Keratinocyte (primary cell): ENCODE measurements around the gene PYDC1. TPM values are rescaled to one million over a fixed set of nuclear protein-coding genes. Genes with fewer than 3 reads are reported as not detected.
A peak's percentile ranks its signal among the peaks of the same experiment; 100 is the strongest.

ENCODE experiments used
- DNase-seq: peaks from one replicate; pipeline ENCODE4 v3.0.0-alpha.2; 2011; ENCODE audit warnings: low read depth, missing footprints, low spot score
- FAIRE-seq: peaks from 2 replicates; lab custom pipeline; 2011; peaks lifted over from hg19 to GRCh38; lab: Jason Lieb, UNC
- H2AFZ ChIP-seq: 2 replicates; pipeline ENCODE4 v1.6.0; 2012; ENCODE audit warnings: low read length, control low read depth, inconsistent platforms; ENCODE audit not compliant: control insufficient read depth
- H3K27ac ChIP-seq: 2 replicates; pipeline ENCODE4 v1.5.1; 2011; ENCODE audit warnings: low read length; ENCODE audit not compliant: control insufficient read depth, insufficient read depth
- H3K27me3 ChIP-seq: 3 replicates; pipeline ENCODE4 v1.6.0; 2011; ENCODE audit warnings: low read length; ENCODE audit not compliant: control insufficient read depth, insufficient read depth; ENCODE audit errors: extremely low read depth
- H3K36me3 ChIP-seq, 2 experiments: 2 replicates in 1 of 2; 3 replicates in 1 of 2; pipeline ENCODE4 v1.5.1; 2011; ENCODE audit warnings: low read length in 2 of 2, mild to moderate bottlenecking in 1 of 2; ENCODE audit not compliant: control insufficient read depth in 2 of 2, insufficient read depth in 2 of 2; ENCODE audit errors: extremely low read depth in 1 of 2
- H3K4me1 ChIP-seq: 3 replicates; pipeline ENCODE4 v1.5.1; 2011; ENCODE audit warnings: low read length; ENCODE audit not compliant: control insufficient read depth, insufficient read depth; ENCODE audit errors: extremely low read depth
- H3K4me2 ChIP-seq: 3 replicates; pipeline ENCODE4 v1.6.0; 2011; ENCODE audit warnings: low read depth, low read length; ENCODE audit not compliant: control insufficient read depth, insufficient read depth; ENCODE audit errors: extremely low read depth
- H3K4me3 ChIP-seq, 3 experiments: fragments of 200-600 bp in 1 of 3; sonication (generic) in 1 of 3; 2 replicates in 2 of 3; 3 replicates in 1 of 3; pipeline ENCODE4 v1.5.1; 2011 to 2016; ENCODE audit warnings: low read length in 3 of 3, mild to moderate bottlenecking in 3 of 3, control low read depth in 2 of 3, inconsistent platforms in 1 of 3, low read depth in 1 of 3, mixed read lengths in 1 of 3, mixed run types in 1 of 3, moderate library complexity in 1 of 3; ENCODE audit not compliant: control insufficient read depth in 2 of 3, insufficient read depth in 2 of 3; ENCODE audit errors: extremely low read depth in 1 of 3
- H3K79me2 ChIP-seq: 2 replicates; pipeline ENCODE4 v1.6.0; 2012; ENCODE audit warnings: low read length; ENCODE audit not compliant: control insufficient read depth, insufficient read depth
- H3K9ac ChIP-seq: 3 replicates; pipeline ENCODE4 v1.6.0; 2011; ENCODE audit warnings: low read length; ENCODE audit not compliant: control insufficient read depth, insufficient read depth; ENCODE audit errors: extremely low read depth
- H3K9me1 ChIP-seq: 3 replicates; pipeline ENCODE4 v1.6.0; 2011; ENCODE audit warnings: low read length; ENCODE audit not compliant: control insufficient read depth, insufficient read depth; ENCODE audit errors: extremely low read depth
- H3K9me3 ChIP-seq: 2 replicates; pipeline ENCODE4 v1.5.1; 2012; ENCODE audit warnings: low read depth, low read length; ENCODE audit not compliant: control insufficient read depth
- H4K20me1 ChIP-seq: 3 replicates; pipeline ENCODE4 v1.6.0; 2011; ENCODE audit warnings: low read length; ENCODE audit not compliant: control insufficient read depth, insufficient read depth; ENCODE audit errors: extremely low read depth
- EZH2 ChIP-seq: IDR thresholded peaks from one replicate; pipeline ENCODE4 v1.6.1; 2012; ENCODE audit warnings: inconsistent platforms, mild to moderate bottlenecking, low read length, moderate library complexity
- dilution Hi-C: fragments of 300-500 bp; cut with MboI; formaldehyde crosslinking; loops from one replicate; pipeline ENCODE4 v1.7.0; 2020; ENCODE audit warnings: low sequenced_read_pairs; ENCODE audit not compliant: extremely low pct_ligation_motif_present
- polyA plus RNA-seq, 5 experiments: library from polyadenylated mRNA; depleted of rRNA in 3 of 5; stranded (reverse) in 3 of 5; stranded (forward) in 1 of 5; unstranded in 1 of 5; fragments of >200 nt; gene quantifications; 1 replicate in 1 of 5; 2 replicates in 3 of 5; 3 replicates in 1 of 5; pipeline versions ENCODE4 v1.2.1 to v1.2.3, GENCODE V29; 2011 to 2012; ENCODE audit warnings: missing spikeins in 2 of 5, low read depth in 1 of 5, low replicate concordance in 1 of 5
- TF ChIP-seq, protein P1 (sequence below), 3 experiments: IDR thresholded peaks in 1 of 3; conservative IDR thresholded peaks in 1 of 3; optimal IDR thresholded peaks in 1 of 3; 2 replicates in 2 of 3; 3 replicates in 1 of 3; pipeline versions ENCODE3 to v1.5.1; 2011; ENCODE audit warnings: low read length in 3 of 3, mild to moderate bottlenecking in 3 of 3, moderate library complexity in 2 of 3, control low read depth in 1 of 3, inconsistent platforms in 1 of 3; ENCODE audit not compliant: insufficient read depth in 2 of 3; ENCODE audit errors: extremely low read depth in 1 of 3

PYDC1 gene
- polyA plus RNA-seq, 1 donor (not counting 4 experiments of a cell fraction or from before 2014, with no cell fraction given), result not detected

DNA sequence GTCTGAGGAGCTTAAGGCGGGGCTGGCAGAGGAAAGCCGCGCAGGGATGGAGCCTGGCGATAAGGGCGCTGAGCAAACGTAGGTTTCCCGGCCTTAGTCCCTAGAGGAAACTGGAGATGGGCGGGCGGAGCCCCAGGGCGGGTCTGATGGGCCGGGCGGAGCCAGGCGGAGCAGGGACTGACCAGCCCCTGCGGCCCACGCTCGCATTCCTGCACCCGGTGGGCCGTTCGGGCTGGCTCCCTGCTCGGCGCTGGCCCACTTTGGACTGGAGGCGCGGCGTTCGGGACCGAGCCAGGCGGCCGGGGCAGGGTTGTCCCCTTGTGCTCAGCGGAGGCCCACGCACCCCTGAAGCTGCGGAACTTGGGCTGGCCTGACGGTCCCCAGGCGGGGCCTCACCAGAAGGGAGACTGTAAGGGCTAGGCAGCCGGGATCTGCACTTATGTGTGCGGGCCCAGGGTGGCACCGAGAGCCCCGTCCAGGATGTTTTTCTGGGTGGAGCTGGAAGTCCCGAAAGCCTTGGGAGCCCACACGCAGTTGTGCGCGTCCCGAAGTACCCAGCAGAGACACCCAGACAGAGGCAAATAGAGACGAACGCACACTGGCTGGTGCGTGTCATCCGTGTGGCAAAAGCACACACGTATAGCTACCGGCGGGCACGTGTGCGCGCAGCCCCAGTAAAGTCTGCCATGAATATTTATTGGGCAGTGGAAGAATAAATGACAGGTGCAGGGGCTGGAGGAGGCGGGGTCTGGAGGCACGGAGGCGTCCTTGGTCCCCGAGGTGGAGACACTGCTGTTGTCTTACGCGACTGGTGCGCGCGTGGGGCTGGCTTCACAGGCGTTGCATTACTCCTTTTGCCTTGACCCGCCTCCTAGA, 1.4 kb downstream of the PYDC1 start:
- H3K9ac ChIP-seq, result no peak overlapping the region
- no peak for FAIRE-seq

DNA sequence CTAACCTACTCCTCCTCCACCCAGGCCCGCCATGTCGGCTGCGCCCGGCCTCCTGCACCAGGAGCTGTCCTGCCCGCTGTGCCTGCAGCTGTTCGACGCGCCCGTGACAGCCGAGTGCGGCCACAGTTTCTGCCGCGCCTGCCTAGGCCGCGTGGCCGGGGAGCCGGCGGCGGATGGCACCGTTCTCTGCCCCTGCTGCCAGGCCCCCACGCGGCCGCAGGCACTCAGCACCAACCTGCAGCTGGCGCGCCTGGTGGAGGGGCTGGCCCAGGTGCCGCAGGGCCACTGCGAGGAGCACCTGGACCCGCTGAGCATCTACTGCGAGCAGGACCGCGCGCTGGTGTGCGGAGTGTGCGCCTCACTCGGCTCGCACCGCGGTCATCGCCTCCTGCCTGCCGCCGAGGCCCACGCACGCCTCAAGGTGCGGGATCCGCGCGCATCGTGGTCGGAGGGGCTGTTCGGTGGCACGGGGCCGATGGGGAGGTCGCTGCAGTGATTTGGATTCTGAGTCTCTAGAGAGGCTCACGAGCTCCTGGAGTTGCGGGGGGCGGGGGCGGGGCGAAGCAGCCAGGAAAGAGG, 2.1 kb downstream of the PYDC1 start:
- no peaks in the 10 kb centered on the region for H3K36me3 ChIP-seq
- no peaks in the 10 kb centered on the region for H3K9me1 ChIP-seq
- H3K4me1 ChIP-seq, result peaks cover 9% of the 10 kb centered on the region
- dilution Hi-C loops, result no loop called here
- no peak overlapping the region for H2AFZ ChIP-seq
- FAIRE-seq, result no peak
- H4K20me1 ChIP-seq, result no peaks in the 10 kb centered on the region
- no peak for DNase-seq
- H3K79me2 ChIP-seq, result no peaks in the 10 kb centered on the region
- H3K27ac ChIP-seq, result no peak overlapping the region
- TF ChIP-seq, protein P1, sequence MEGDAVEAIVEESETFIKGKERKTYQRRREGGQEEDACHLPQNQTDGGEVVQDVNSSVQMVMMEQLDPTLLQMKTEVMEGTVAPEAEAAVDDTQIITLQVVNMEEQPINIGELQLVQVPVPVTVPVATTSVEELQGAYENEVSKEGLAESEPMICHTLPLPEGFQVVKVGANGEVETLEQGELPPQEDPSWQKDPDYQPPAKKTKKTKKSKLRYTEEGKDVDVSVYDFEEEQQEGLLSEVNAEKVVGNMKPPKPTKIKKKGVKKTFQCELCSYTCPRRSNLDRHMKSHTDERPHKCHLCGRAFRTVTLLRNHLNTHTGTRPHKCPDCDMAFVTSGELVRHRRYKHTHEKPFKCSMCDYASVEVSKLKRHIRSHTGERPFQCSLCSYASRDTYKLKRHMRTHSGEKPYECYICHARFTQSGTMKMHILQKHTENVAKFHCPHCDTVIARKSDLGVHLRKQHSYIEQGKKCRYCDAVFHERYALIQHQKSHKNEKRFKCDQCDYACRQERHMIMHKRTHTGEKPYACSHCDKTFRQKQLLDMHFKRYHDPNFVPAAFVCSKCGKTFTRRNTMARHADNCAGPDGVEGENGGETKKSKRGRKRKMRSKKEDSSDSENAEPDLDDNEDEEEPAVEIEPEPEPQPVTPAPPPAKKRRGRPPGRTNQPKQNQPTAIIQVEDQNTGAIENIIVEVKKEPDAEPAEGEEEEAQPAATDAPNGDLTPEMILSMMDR (optimal IDR thresholded peaks at IDR 0.05 in 1 of 3, IDR thresholded peaks at IDR 0.05 in 1 of 3, conservative IDR thresholded peaks at IDR 0.05 in 1 of 3; ENCODE audit: extremely low read depth in 1 of 3, insufficient read depth in 2 of 3, low read length in 3 of 3), result no peak
- no peak for TF ChIP-seq EZH2
- H3K4me2 ChIP-seq, result peak overlapping the region; percentile 74
- H3K4me3 ChIP-seq, result peak overlapping the region; percentile 27 to 38 (median 37)
- H3K9me3 ChIP-seq, result no peaks in the 10 kb centered on the region
- no peak overlapping the region for H3K9ac ChIP-seq
- peaks cover 48% of the 10 kb centered on the region for H3K27me3 ChIP-seq

More for the DNA sequence above, 1.4 kb downstream of the PYDC1 start:
- Histone ChIP-seq H3K27ac (no peak overlapping the region), H3K9me1 (no peaks in the 10 kb centered on the region), H3K4me3 (peak overlapping the region; percentile 27 to 38 (median 37)), H3K79me2 (no peaks in the 10 kb centered on the region), H3K4me2 (peak overlapping the region; percentile 74), H2AFZ (no peak overlapping the region), H3K27me3 (peaks cover 48% of the 10 kb centered on the region), H4K20me1 (no peaks in the 10 kb centered on the region), H3K36me3 (no peaks in the 10 kb centered on the region), H3K9me3 (no peaks in the 10 kb centered on the region), H3K4me1 (peaks cover 9% of the 10 kb centered on the region)
- dilution Hi-C loops, result no loop called here
- TF ChIP-seq, protein P1 (optimal IDR thresholded peaks at IDR 0.05 in 1 of 3, IDR thresholded peaks at IDR 0.05 in 1 of 3, conservative IDR thresholded peaks at IDR 0.05 in 1 of 3; ENCODE audit: extremely low read depth in 1 of 3, insufficient read depth in 2 of 3, low read length in 3 of 3), result no peak
- TF ChIP-seq EZH2, result peak; percentile 77
- no peak for DNase-seq
